SK-N-SH (cell line): ENCODE data around the gene PDE11A. TPM values are rescaled to one million over a fixed set of nuclear protein-coding genes. Genes with fewer than 3 reads are reported as not detected.

ENCODE experiments used
- CTCF ChIA-PET: fragments of 300-600, 350-600 bp; formaldehyde crosslinking; extraction: SDS; loops from one replicate; lab custom pipeline; 2021; lab: Yijun Ruan, JAX
- POLR2A ChIA-PET: fragments of 350-600 bp; sonication (Branson Sonifier 250); formaldehyde crosslinking; extraction: SDS; loops from one replicate; lab custom pipeline; 2020; ENCODE audit warnings: antibody characterized with exemption, inconsistent platforms; lab: Yijun Ruan, JAX
- DNase-seq: peaks from one replicate; pipeline ENCODE4 v3.0.0; 2012
- H2AFZ ChIP-seq: fragments of 200-600 bp; sonication (generic); 2 replicates; pipeline ENCODE4 v1.8.1; 2016; ENCODE audit warnings: antibody characterized with exemption, mild to moderate bottlenecking, low read depth
- H3F3A ChIP-seq: fragments of 200-600 bp; sonication (generic); replicated peaks from 2 replicates; pipeline ENCODE3; 2016; ENCODE audit warnings: antibody characterized with exemption, mild to moderate bottlenecking; ENCODE audit not compliant: insufficient read depth
- H3K27ac ChIP-seq, 2 experiments: fragments of 200-500 bp in 1 of 2; fragments of 200-600 bp in 1 of 2; sonication (Bioruptor generic) in 1 of 2; sonication (generic), shearing (Covaris generic) in 1 of 2; 2 replicates each; pipeline versions ENCODE4 v1.5.1 to v1.6.1; 2014 to 2016; ENCODE audit warnings: low read depth in 2 of 2, inconsistent platforms in 1 of 2, low read length in 1 of 2, mild to moderate bottlenecking in 1 of 2, mixed read lengths in 1 of 2
- H3K27me3 ChIP-seq: fragments of 200-600 bp; sonication (generic), shearing (Covaris generic); 2 replicates; pipeline ENCODE4 v1.6.1; 2016; ENCODE audit warnings: mixed run types; ENCODE audit not compliant: insufficient read depth
- H3K36me3 ChIP-seq, 2 experiments: fragments of 200-500 bp in 1 of 2; fragments of 200-600 bp in 1 of 2; sonication (Bioruptor generic) in 1 of 2; sonication (generic) in 1 of 2; replicated peaks in 1 of 2; 2 replicates each; pipeline versions ENCODE3 to v1.5.1; 2014 to 2016; ENCODE audit warnings: low read length in 1 of 2, mild to moderate bottlenecking in 1 of 2; ENCODE audit not compliant: insufficient read depth in 2 of 2, control insufficient read depth in 1 of 2
- H3K4me1 ChIP-seq, 2 experiments: fragments of 200-500 bp in 1 of 2; fragments of 200-600 bp in 1 of 2; sonication (Bioruptor generic) in 1 of 2; sonication (generic), shearing (Covaris generic) in 1 of 2; 2 replicates each; pipeline versions ENCODE4 v1.5.1 to v1.6.1; 2014 to 2016; ENCODE audit warnings: low read depth in 1 of 2, low read length in 1 of 2, mixed run types in 1 of 2; ENCODE audit not compliant: insufficient read depth in 2 of 2, control insufficient read depth in 1 of 2
- H3K4me2 ChIP-seq: fragments of 200-600 bp; sonication (generic), shearing (Covaris generic); 2 replicates; pipeline ENCODE4 v1.6.1; 2017; ENCODE audit warnings: mixed run types
- H3K4me3 ChIP-seq, 2 experiments: fragments of 200-500 bp in 1 of 2; fragments of 200-600 bp in 1 of 2; sonication (Bioruptor generic) in 1 of 2; sonication (generic), shearing (Covaris generic) in 1 of 2; 2 replicates each; pipeline versions ENCODE4 v1.5.1 to v1.8.1; 2014 to 2016; ENCODE audit warnings: low read depth in 2 of 2, inconsistent platforms in 1 of 2, low read length in 1 of 2, mild to moderate bottlenecking in 1 of 2, mixed read lengths in 1 of 2, moderate library complexity in 1 of 2
- H3K79me2 ChIP-seq: fragments of 200-600 bp; sonication (generic); 2 replicates; pipeline ENCODE4 v1.8.1; 2017; ENCODE audit warnings: mild to moderate bottlenecking; ENCODE audit not compliant: insufficient read depth
- H3K9ac ChIP-seq: fragments of 200-600 bp; sonication (generic); 2 replicates; pipeline ENCODE4 v1.6.1; 2017; ENCODE audit warnings: mixed run types
- H3K9me2 ChIP-seq: fragments of 200-600 bp; sonication (generic); 2 replicates; pipeline ENCODE4 v1.6.1; 2017; ENCODE audit warnings: mixed run types
- H3K9me3 ChIP-seq: fragments of 200-600 bp; sonication (generic); 2 replicates; pipeline ENCODE4 v1.6.1; 2017; ENCODE audit warnings: mixed run types, mild to moderate bottlenecking, moderate library complexity
- H4K20me1 ChIP-seq: fragments of 200-600 bp; sonication (generic); 2 replicates; pipeline ENCODE4 v1.6.1; 2017; ENCODE audit warnings: mild to moderate bottlenecking, mixed run types; ENCODE audit not compliant: insufficient read depth
- EP300 ChIP-seq, 2 experiments: IDR thresholded peaks; 2 replicates each; pipeline versions ENCODE4 v1.4.0 to v1.6.1; 2012; ENCODE audit warnings: borderline replicate concordance in 1 of 2, low read depth in 1 of 2, low read length in 1 of 2
- EZH2phosphoT487 ChIP-seq: fragments of 200-600 bp; sonication (generic); IDR thresholded peaks from 2 replicates; pipeline ENCODE4 v1.6.1; 2017; ENCODE audit warnings: low read depth, mixed run types, mild to moderate bottlenecking, antibody characterized with exemption, moderate library complexity, borderline replicate concordance
- FOSL2 ChIP-seq: IDR thresholded peaks from 2 replicates; pipeline ENCODE4 v1.4.0; 2012; ENCODE audit warnings: low read depth, mild to moderate bottlenecking, moderate library complexity, borderline replicate concordance
- GABPA ChIP-seq: IDR thresholded peaks from 2 replicates; pipeline ENCODE4 v1.4.0; 2012; ENCODE audit warnings: low read depth, mild to moderate bottlenecking
- GATA2 ChIP-seq: sonication (generic); formaldehyde crosslinking; IDR thresholded peaks from 2 replicates; pipeline ENCODE4 v1.5.0; 2020; ENCODE audit warnings: mild to moderate bottlenecking, missing genetic modification reagents
- JUND ChIP-seq: IDR thresholded peaks from 2 replicates; pipeline ENCODE4 v1.4.0; 2012
- MEF2A ChIP-seq: IDR thresholded peaks from 2 replicates; pipeline ENCODE4 v1.4.0; 2012; ENCODE audit warnings: low read depth, borderline replicate concordance
- MXI1 ChIP-seq: IDR thresholded peaks from 2 replicates; pipeline ENCODE4 v1.6.1; 2012; ENCODE audit warnings: mild to moderate bottlenecking, low read depth, low read length, improper control_type of control experiment
- NRF1 ChIP-seq: IDR thresholded peaks from 2 replicates; pipeline ENCODE4 v1.6.1; 2012; ENCODE audit warnings: low read depth, mild to moderate bottlenecking, low read length
- RAD21 ChIP-seq: IDR thresholded peaks from 2 replicates; pipeline ENCODE4 v1.6.1; 2012; ENCODE audit warnings: mild to moderate bottlenecking, low read length
- RFX5 ChIP-seq: IDR thresholded peaks from 2 replicates; pipeline ENCODE4 v1.6.1; 2012; ENCODE audit warnings: mild to moderate bottlenecking, improper control_type of control experiment, low read length
- RXRA ChIP-seq: IDR thresholded peaks from 2 replicates; pipeline ENCODE4 v1.4.0; 2012; ENCODE audit warnings: low read depth, mild to moderate bottlenecking, borderline replicate concordance
- SIN3A ChIP-seq: IDR thresholded peaks from 2 replicates; pipeline ENCODE4 v1.6.1; 2012; ENCODE audit warnings: low read depth, mild to moderate bottlenecking, low read length, moderate library complexity, borderline replicate concordance
- SMC3 ChIP-seq: IDR thresholded peaks from 2 replicates; pipeline ENCODE4 v1.6.1; 2012; ENCODE audit warnings: low read depth, low read length, improper control_type of control experiment
- TAF1 ChIP-seq: IDR thresholded peaks from 2 replicates; pipeline ENCODE4 v1.6.1; 2012; ENCODE audit warnings: low read depth, mild to moderate bottlenecking, low read length, moderate library complexity, borderline replicate concordance
- TEAD4 ChIP-seq: IDR thresholded peaks from 2 replicates; pipeline ENCODE4 v1.4.0; 2012; ENCODE audit warnings: mild to moderate bottlenecking, borderline replicate concordance; ENCODE audit not compliant: insufficient read depth
- USF1 ChIP-seq: IDR thresholded peaks from 2 replicates; pipeline ENCODE4 v1.4.0; 2012; ENCODE audit warnings: low read depth, borderline replicate concordance
- USF2 ChIP-seq: fragments of 150-350 bp; IDR thresholded peaks from 2 replicates; pipeline ENCODE4 v1.6.1; 2017; ENCODE audit warnings: antibody characterized with exemption, low read length, low read depth, borderline replicate concordance
- WGBS: methylation state at CpG from one replicate; pipeline ENCODE4 v1.1.6; 2017; ENCODE audit warnings: low lambda C conversion rate; 5-methylcytosine and 5-hydroxymethylcytosine counted together
- polyA plus RNA-seq, 3 experiments: library from polyadenylated mRNA; depleted of rRNA; stranded (reverse); fragments of >200 nt; gene quantifications; 2 replicates each; pipeline ENCODE4 v1.2.3, GENCODE V29; 2012
- TF ChIP-seq, protein P1 (sequence below): fragments of 150-350 bp; IDR thresholded peaks from 2 replicates; pipeline ENCODE4 v1.6.1; 2016; ENCODE audit warnings: mild to moderate bottlenecking, low read depth, low read length
- TF ChIP-seq, protein P2 (sequence below): IDR thresholded peaks from 2 replicates; pipeline ENCODE4 v1.4.0; 2012; ENCODE audit warnings: low read depth, borderline replicate concordance

Gene PDE11A
- polyA plus RNA-seq, 1 of the 3 experiments (the other 2 are of a cell fraction) = 0.10 TPM

GRCh38 chr2:178068823-178069454 lies 3.6 kb downstream of the PDE11A start:
- H3K36me3 ChIP-seq = no peaks in the 10 kb centered on the region
- no peaks in the 10 kb centered on the region for H3K9me2 ChIP-seq
- no peak for DNase-seq
- H3K27me3 ChIP-seq = no peaks in the 10 kb centered on the region
- no peaks in the 10 kb centered on the region for H4K20me1 ChIP-seq
- H3K79me2 ChIP-seq = no peaks in the 10 kb centered on the region
- peaks cover 8 to 10% of the 10 kb centered on the region in 2 experiments; a peak in 3 of 4 replicates for H3K4me1 ChIP-seq
- no peak overlapping the region for H3K9ac ChIP-seq
- no peak overlapping the region for H2AFZ ChIP-seq
- ChIA-PET POLR2A (no interaction called here), CTCF (interaction anchor here (0.6 to 3.9 kb wide), 7 partner anchors 43 to 420 kb away, joined by 3 to 22 read pairs (median 4); partner anchors contain the start of gene RBM45)
- H3K4me3 ChIP-seq = no peak overlapping the region
- no peaks in the 10 kb centered on the region for H3K9me3 ChIP-seq
- H3F3A ChIP-seq = no peaks in the 10 kb centered on the region
- no peak overlapping the region; the same call in 1 of the 2 replicates for H3K4me2 ChIP-seq
- TF ChIP-seq MXI1 (no peak), USF2 (no peak), FOSL2 (no peak), TAF1 (no peak), RAD21 (no peak), NRF1 (no peak)
- TF ChIP-seq, protein P1, sequence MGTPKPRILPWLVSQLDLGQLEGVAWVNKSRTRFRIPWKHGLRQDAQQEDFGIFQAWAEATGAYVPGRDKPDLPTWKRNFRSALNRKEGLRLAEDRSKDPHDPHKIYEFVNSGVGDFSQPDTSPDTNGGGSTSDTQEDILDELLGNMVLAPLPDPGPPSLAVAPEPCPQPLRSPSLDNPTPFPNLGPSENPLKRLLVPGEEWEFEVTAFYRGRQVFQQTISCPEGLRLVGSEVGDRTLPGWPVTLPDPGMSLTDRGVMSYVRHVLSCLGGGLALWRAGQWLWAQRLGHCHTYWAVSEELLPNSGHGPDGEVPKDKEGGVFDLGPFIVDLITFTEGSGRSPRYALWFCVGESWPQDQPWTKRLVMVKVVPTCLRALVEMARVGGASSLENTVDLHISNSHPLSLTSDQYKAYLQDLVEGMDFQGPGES = no peak
- WGBS = 89% methylated on average over 1 of the region's 1 CpG
- H3K27ac ChIP-seq = no peak overlapping the region

GRCh38 chr2:178066890-178067669 lies 5.5 kb downstream of the PDE11A start:
- no peak for DNase-seq
- H3K9ac ChIP-seq = no peak overlapping the region
- H3K9me2 ChIP-seq = no peaks in the 10 kb centered on the region
- H3K36me3 ChIP-seq = no peaks in the 10 kb centered on the region
- 89% methylated on average over 1 of the region's 1 CpG for WGBS
- H3F3A ChIP-seq = no peaks in the 10 kb centered on the region
- ChIA-PET POLR2A (no interaction called here), CTCF (no interaction called here)
- H3K4me2 ChIP-seq = no peak overlapping the region
- H2AFZ ChIP-seq = no peak overlapping the region
- H4K20me1 ChIP-seq = no peaks in the 10 kb centered on the region
- no peak overlapping the region for H3K4me3 ChIP-seq
- no peaks in the 10 kb centered on the region for H3K9me3 ChIP-seq
- H3K27me3 ChIP-seq = no peaks in the 10 kb centered on the region
- peaks cover 0 to 4% of the 10 kb centered on the region in 2 experiments; a peak in 2 of 4 replicates for H3K4me1 ChIP-seq
- no peak overlapping the region for H3K27ac ChIP-seq
- no peaks in the 10 kb centered on the region for H3K79me2 ChIP-seq
- TF ChIP-seq RXRA (no peak), MEF2A (no peak), JUND (no peak), EP300 (IDR thresholded peaks at IDR 0.05; ENCODE audit: borderline replicate concordance in 1 of 2, low read depth in 1 of 2, low read length in 1 of 2) (no peak), USF1 (no peak), SMC3 (no peak), GATA2 (no peak), SIN3A (no peak), TAF1 (no peak), RFX5 (no peak), MXI1 (no peak), TEAD4 (no peak), NRF1 (no peak), EZH2phosphoT487 (no peak), GABPA (no peak)
- TF ChIP-seq, protein P2, sequence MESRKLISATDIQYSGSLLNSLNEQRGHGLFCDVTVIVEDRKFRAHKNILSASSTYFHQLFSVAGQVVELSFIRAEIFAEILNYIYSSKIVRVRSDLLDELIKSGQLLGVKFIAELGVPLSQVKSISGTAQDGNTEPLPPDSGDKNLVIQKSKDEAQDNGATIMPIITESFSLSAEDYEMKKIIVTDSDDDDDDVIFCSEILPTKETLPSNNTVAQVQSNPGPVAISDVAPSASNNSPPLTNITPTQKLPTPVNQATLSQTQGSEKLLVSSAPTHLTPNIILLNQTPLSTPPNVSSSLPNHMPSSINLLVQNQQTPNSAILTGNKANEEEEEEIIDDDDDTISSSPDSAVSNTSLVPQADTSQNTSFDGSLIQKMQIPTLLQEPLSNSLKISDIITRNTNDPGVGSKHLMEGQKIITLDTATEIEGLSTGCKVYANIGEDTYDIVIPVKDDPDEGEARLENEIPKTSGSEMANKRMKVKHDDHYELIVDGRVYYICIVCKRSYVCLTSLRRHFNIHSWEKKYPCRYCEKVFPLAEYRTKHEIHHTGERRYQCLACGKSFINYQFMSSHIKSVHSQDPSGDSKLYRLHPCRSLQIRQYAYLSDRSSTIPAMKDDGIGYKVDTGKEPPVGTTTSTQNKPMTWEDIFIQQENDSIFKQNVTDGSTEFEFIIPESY = no peak
